Loucy (cell line): ENCODE measurements around the gene SEC22C.

Experiments
- EZH2phosphoT487 ChIP-seq: fragments of 200-600 bp; IDR thresholded peaks from 2 replicates; pipeline ENCODE4 v1.6.1; 2018; ENCODE audit warnings: antibody characterized with exemption, mild to moderate bottlenecking, moderate library complexity, borderline replicate concordance
- TF ChIP-seq, protein P1 (sequence below): fragments of 200-600 bp; sonication (generic); conservative IDR thresholded peaks from 2 replicates; pipeline ENCODE4 v1.5.1; 2014; ENCODE audit warnings: mild to moderate bottlenecking, antibody characterized with exemption, low read length

DNA sequence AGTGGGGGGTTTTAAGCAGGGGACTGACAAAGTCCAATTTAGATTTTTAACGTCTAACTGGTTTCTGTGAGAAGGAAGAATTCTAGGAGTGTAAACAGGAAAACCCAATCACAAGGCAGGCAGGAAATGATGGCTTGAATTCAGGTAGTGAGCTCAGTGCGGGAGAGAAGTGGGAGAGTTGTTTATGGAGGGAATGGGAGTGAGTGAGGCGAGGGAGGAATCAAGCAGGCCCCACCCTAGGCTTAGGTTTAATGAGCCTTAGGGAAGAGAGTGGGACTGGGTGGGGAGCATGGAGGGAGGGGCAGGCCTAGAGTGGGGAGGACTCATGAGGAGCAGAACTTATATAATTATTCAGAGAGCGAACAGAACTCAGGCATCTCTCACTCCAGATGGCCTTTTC is 61.4 kb downstream of the SEC22C start:
- TF ChIP-seq, protein P1, sequence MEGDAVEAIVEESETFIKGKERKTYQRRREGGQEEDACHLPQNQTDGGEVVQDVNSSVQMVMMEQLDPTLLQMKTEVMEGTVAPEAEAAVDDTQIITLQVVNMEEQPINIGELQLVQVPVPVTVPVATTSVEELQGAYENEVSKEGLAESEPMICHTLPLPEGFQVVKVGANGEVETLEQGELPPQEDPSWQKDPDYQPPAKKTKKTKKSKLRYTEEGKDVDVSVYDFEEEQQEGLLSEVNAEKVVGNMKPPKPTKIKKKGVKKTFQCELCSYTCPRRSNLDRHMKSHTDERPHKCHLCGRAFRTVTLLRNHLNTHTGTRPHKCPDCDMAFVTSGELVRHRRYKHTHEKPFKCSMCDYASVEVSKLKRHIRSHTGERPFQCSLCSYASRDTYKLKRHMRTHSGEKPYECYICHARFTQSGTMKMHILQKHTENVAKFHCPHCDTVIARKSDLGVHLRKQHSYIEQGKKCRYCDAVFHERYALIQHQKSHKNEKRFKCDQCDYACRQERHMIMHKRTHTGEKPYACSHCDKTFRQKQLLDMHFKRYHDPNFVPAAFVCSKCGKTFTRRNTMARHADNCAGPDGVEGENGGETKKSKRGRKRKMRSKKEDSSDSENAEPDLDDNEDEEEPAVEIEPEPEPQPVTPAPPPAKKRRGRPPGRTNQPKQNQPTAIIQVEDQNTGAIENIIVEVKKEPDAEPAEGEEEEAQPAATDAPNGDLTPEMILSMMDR, result no peak
- TF ChIP-seq EZH2phosphoT487, result no peak
